HepG2 (cell line): Measurements from ENCODE around the gene M1AP.

Experiments used
- CTCF ChIP-seq: sonication (generic); formaldehyde crosslinking; IDR thresholded peaks from 2 replicates; pipeline ENCODE4 v1.5.0; 2020; ENCODE audit warnings: mild to moderate bottlenecking, missing genetic modification reagents, moderate library complexity
- EZH2 ChIP-seq: conservative IDR thresholded peaks from 2 replicates; pipeline ENCODE4 v1.6.1; 2012; ENCODE audit warnings: mild to moderate bottlenecking, low read depth, low read length, moderate library complexity
- MXD4 ChIP-seq: IDR thresholded peaks from 2 replicates; pipeline ENCODE4 v1.6.1; 2016; ENCODE audit warnings: mild to moderate bottlenecking, missing biosample characterization, missing genetic modification reagents
- NCOA2 ChIP-seq: sonication (generic); formaldehyde crosslinking; IDR thresholded peaks from 2 replicates; pipeline ENCODE4 v1.8.0; 2022; ENCODE audit warnings: inconsistent platforms
- NCOR1 ChIP-seq: fragments of 200-600 bp; sonication (generic); IDR thresholded peaks from 2 replicates; pipeline ENCODE4 v1.7.0; 2017; ENCODE audit warnings: antibody characterized with exemption, low read length, borderline replicate concordance
- POLR2AphosphoS5 ChIP-seq: IDR thresholded peaks from 2 replicates; pipeline ENCODE4 v1.6.1; 2012; ENCODE audit warnings: low read depth, low read length
- RXRA ChIP-seq: sonication (generic); formaldehyde crosslinking; IDR thresholded peaks from 2 replicates; pipeline ENCODE4 v1.5.1; 2020; ENCODE audit warnings: missing genetic modification reagents
- TRIM24 ChIP-seq: sonication (generic); formaldehyde crosslinking; IDR thresholded peaks from 2 replicates; pipeline ENCODE4 v1.8.0; 2022; ENCODE audit warnings: mild to moderate bottlenecking, missing genetic modification reagents
- ZFP36 ChIP-seq: fragments of 150-350 bp; IDR thresholded peaks from 2 replicates; pipeline ENCODE4 v1.6.1; 2018; ENCODE audit warnings: borderline replicate concordance, low read length, low read depth; ENCODE audit not compliant: partially characterized antibody
- ZNF263 ChIP-seq: sonication (generic); formaldehyde crosslinking; IDR thresholded peaks from 2 replicates; pipeline ENCODE4 v1.4.0; 2020; ENCODE audit warnings: missing genetic modification reagents
- ZNF362 ChIP-seq: sonication (generic); formaldehyde crosslinking; IDR thresholded peaks from 2 replicates; pipeline ENCODE4 v1.4.0; 2020; ENCODE audit warnings: missing genetic modification reagents, mild to moderate bottlenecking, borderline replicate concordance
- ZNF780A ChIP-seq: sonication (generic); formaldehyde crosslinking; IDR thresholded peaks from 2 replicates; pipeline ENCODE4 v1.8.0; 2022; ENCODE audit warnings: mild to moderate bottlenecking, missing genetic modification reagents, moderate library complexity
- TF ChIP-seq, protein P1 (sequence below): sonication (generic); formaldehyde crosslinking; IDR thresholded peaks from 2 replicates; pipeline ENCODE4 v1.4.0; 2020; ENCODE audit warnings: missing genetic modification reagents

GRCh38 chr2:74546004-74546403 is 102.1 kb downstream of the M1AP start:
- TF ChIP-seq ZNF263 (CRISPR knock-in tag): no peak
- TF ChIP-seq CTCF (CRISPR knock-in tag): no peak
- no peak for TF ChIP-seq ZNF362
- TF ChIP-seq RXRA: no peak
- TF ChIP-seq TRIM24 (CRISPR knock-in tag): no peak
- TF ChIP-seq NCOR1: no peak
- TF ChIP-seq ZNF780A: no peak
- no peak for TF ChIP-seq MXD4
- TF ChIP-seq POLR2AphosphoS5: no peak
- no peak for TF ChIP-seq NCOA2
- TF ChIP-seq, protein P1, sequence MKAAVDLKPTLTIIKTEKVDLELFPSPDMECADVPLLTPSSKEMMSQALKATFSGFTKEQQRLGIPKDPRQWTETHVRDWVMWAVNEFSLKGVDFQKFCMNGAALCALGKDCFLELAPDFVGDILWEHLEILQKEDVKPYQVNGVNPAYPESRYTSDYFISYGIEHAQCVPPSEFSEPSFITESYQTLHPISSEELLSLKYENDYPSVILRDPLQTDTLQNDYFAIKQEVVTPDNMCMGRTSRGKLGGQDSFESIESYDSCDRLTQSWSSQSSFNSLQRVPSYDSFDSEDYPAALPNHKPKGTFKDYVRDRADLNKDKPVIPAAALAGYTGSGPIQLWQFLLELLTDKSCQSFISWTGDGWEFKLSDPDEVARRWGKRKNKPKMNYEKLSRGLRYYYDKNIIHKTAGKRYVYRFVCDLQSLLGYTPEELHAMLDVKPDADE (CRISPR knock-in tag): no peak
- TF ChIP-seq ZFP36: no peak
- no peak for TF ChIP-seq EZH2
